Globus pallidus (tissue), 1 donor: ENCODE results near the gene OVCA2.

Experiments
- DNase-seq: peaks from one replicate; pipeline ENCODE4 v3.0.0-alpha.2; 2015; ENCODE audit warnings: low spot score

OVCA2 gene

GRCh38 chr17:2034157-2034556 lies 7.7 kb upstream of the OVCA2 start:
- DNase-seq, result no peak

GRCh38 chr17:2034806-2035540 lies 6.8 kb upstream of the OVCA2 start:
- no peak for DNase-seq

- DNase-seq, result no peak
Measured at GRCh38 chr17:2035541-2036488, 6.0 kb upstream of the OVCA2 start.

- DNase-seq, result no peak
Measured at GRCh38 chr17:2037155-2037554, 4.7 kb upstream of the OVCA2 start.

GRCh38 chr17:2040219-2040827 lies 1.5 kb upstream of the OVCA2 start:
- DNase-seq, result no peak

- no peak for DNase-seq
Measured at GRCh38 chr17:2040942-2041560, 771 bp upstream of the OVCA2 start.

GRCh38 chr17:2042390-2042847 lies 597 bp downstream of the OVCA2 start:
- DNase-seq, result no peak

GRCh38 chr17:2042933-2043332 lies 1.1 kb downstream of the OVCA2 start:
- DNase-seq, result no peak

GRCh38 chr17:2043785-2044184 lies 2.0 kb downstream of the OVCA2 start:
- no peak for DNase-seq

- DNase-seq, result no peak
Measured at GRCh38 chr17:2044263-2044894, 2.6 kb downstream of the OVCA2 start.

- DNase-seq, result no peak
Measured at GRCh38 chr17:2047590-2047989, 5.8 kb downstream of the OVCA2 start.

- DNase-seq, result no peak
Measured at GRCh38 chr17:2048805-2049204, 7.0 kb downstream of the OVCA2 start.

GRCh38 chr17:2049333-2050299 lies 7.8 kb downstream of the OVCA2 start:
- DNase-seq, result peak; percentile 49

- DNase-seq, result peak; percentile 50
Measured at GRCh38 chr17:2050300-2051060, 8.7 kb downstream of the OVCA2 start.

- DNase-seq, result no peak
Measured at GRCh38 chr17:2051061-2051932, 9.5 kb downstream of the OVCA2 start.

GRCh38 chr17:2051933-2052559 lies 10.2 kb downstream of the OVCA2 start:
- no peak for DNase-seq

GRCh38 chr17:2053380-2054261 lies 11.8 kb downstream of the OVCA2 start:
- DNase-seq, result no peak

GRCh38 chr17:2054262-2054511 lies 12.4 kb downstream of the OVCA2 start:
- DNase-seq, result no peak
